Gastroesophageal sphincter (tissue), 2 donors: Measurements from ENCODE around the gene ZNF496.

Experiments used
- EP300 ChIP-seq: sonication (generic); formaldehyde crosslinking; IDR thresholded peaks from one replicate; pipeline ENCODE4 v1.6.1; 2017; ENCODE audit warnings: antibody characterized with exemption, mild to moderate bottlenecking
- POLR2A ChIP-seq, 2 donors: fragments of 450-650 bp; IDR thresholded peaks; one replicate each; pipeline ENCODE4 v1.6.1; 2017; ENCODE audit warnings: antibody characterized with exemption in 2 of 2, mild to moderate bottlenecking in 2 of 2, moderate library complexity in 1 of 2

GRCh38 chr1:247293047-247293446 is 38.6 kb downstream of the ZNF496 start:
- TF ChIP-seq POLR2A (IDR thresholded peaks at IDR 0.05), result no peak
- TF ChIP-seq EP300, result no peak
